AG09319 (cell line): ENCODE measurements around the gene FARS2.

ENCODE experiments used
- DNase-seq: peaks from one replicate; pipeline ENCODE4 v3.0.0-alpha.2; 2010; ENCODE audit warnings: low read depth; ENCODE audit errors: extremely low read depth
- CTCF ChIP-seq: IDR thresholded peaks from 2 replicates; pipeline ENCODE4 v1.5.1; 2011; ENCODE audit warnings: low read depth, mild to moderate bottlenecking, inconsistent platforms, low read length, moderate library complexity

The FARS2 gene

DNA sequence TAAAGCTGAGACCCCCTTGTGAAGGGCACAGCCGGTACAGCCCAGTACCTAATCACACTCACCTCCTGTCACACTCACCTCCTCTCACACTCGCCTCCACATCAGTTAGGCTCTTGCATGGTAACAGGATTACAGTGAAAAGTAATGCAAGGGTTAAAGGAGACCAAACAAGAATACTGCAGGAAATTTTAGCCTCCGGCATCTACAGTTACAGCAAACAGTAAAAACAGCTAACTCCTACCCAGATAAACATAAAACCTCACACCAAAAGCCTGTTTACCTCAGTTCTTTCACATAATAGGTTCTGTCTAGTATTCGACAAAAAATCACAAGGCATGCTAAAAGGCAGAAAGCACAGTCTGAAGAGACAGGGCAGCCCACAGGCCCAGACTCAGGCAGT is 55.6 kb downstream of the FARS2 start:
- DNase-seq, result no peak
- TF ChIP-seq CTCF, result no peak

GRCh38 chr6:5318617-5319272 is 57.4 kb downstream of the FARS2 start:
- TF ChIP-seq CTCF, result no peak
- DNase-seq, result no peak

DNA sequence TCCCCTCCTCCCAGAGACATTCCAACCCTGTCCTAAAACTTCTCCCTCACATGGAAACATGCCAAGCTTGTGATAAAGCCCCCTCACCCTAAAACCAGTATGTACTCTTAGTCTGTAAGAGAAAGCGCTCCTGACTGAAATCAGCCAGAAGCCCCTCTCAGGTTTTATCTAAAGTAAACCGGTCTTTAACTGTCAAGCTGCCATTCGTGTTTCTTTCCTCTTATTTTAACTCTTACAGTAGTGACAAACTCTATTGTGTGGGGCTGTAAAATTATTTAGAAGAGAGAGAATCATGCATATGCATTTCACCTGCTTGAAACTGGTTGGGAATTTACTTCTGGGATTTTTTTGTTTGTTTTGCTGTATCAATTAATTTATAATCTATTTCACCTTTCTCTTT is 62.7 kb downstream of the FARS2 start:
- no peak for TF ChIP-seq CTCF
- DNase-seq, result no peak

- TF ChIP-seq CTCF, result no peak
- DNase-seq, result no peak
These were observed 63.9 kb downstream of the FARS2 start for GRCh38 chr6:5325173-5325572.

DNA sequence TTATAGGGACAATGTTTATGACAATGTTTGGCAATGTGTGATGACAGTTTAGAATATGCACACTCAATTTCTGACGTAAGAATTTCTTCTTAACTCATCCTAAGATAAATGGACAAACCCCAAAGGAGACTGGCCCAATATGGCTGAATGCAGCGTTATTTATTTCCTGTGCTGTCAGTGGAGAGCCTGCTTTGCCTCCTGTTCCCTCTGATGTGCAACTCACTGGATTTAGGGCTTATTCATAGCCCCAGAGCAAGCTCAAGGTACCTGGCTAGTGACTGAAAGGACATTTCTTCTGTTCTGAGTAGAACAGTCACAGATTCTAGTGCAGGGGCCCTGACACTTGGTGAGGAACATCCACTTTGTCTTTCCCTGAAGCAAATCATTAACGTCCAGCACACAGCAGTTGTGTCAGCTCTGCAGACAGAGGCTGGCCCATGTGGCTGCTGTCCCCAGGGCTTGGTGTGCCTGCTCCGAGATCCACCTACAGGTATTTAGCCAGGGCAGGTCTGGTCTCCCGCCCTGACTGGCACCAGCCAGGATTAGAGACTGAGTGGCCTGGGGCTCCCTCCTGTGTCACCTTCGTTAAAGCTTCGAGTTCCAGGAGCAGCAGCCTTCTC is 64.8 kb downstream of the FARS2 start:
- TF ChIP-seq CTCF, result no peak
- DNase-seq, result no peak

DNA sequence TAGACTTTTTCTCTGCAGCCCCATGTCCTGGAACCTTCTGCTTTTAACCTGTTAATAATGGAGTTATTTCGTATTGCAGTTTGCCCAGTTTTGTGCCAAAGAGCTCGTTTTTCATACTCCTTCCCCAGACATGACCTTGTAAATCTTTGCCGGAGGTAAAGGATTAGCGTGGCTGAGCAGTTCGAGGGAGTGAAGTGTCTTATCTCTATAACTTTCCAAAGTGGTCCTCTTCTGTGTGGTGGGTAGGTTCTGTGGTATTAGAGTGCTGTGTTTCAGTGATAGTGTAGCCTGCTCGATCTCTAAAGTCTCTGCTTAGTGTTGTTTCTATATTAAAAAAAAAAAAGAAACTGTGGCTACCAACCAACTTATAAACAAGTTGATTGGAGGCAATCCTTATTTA is 67.5 kb downstream of the FARS2 start:
- no peak for TF ChIP-seq CTCF
- no peak for DNase-seq

GRCh38 chr6:5331845-5332442 is 70.6 kb downstream of the FARS2 start:
- DNase-seq, result no peak
- no peak for TF ChIP-seq CTCF
